Epithelial cell of prostate (primary cell): ENCODE measurements around the gene SLC15A5.

ENCODE experiments used
- DNase-seq: peaks from one replicate; pipeline ENCODE4 v3.0.0-alpha.2; 2011; ENCODE audit warnings: low read depth, low spot score
- H3K27ac ChIP-seq: fragments of 450-650 bp; 2 replicates; pipeline ENCODE4 v1.5.1; 2017; ENCODE audit warnings: mild to moderate bottlenecking

Gene SLC15A5

DNA sequence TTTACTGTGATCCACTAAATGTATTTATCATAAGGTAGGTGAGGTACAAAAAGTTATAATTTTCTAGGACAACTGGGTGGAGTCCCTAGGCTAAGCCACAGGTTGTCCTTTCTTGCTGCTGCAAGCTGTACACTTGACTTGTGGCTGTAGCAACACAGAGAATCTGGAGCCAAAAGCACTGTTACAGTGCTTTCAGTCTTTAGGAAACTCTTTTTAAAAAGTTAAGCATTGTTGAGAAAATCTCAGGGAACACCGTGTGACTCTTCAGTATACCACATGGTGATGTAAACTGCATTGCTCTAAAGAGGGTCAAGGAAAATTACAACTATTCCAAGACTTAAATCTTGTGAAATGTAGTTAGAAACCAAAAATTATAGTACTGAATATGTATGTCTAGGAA lies 11.4 kb downstream of the SLC15A5 start:
- DNase-seq = no peak
- no peak overlapping the region for H3K27ac ChIP-seq

DNA sequence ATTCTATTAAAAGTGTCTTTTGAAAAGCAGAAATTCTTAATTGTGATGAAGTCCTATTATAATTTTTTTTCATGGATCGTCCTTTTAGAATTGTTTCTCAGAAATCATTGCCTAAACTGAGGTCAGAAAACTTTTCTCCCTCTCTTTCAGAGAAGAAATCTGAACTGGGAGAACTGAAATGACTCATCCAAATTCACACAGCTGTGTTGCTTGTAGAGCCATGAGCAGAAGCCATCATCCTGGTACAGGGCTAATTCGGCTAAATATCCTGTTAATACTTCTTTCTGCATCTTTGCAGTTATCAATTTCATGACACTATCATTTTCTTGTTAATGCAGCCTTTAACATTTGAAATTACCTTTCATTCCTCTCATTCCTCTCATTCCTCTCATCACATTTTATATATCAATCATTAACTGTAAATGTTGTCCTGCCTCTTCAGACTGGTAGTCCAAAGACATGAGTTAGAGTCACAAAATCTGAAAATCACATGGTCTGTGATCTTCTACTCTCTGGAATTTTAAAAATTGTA lies 15.5 kb downstream of the SLC15A5 start:
- no peak overlapping the region for H3K27ac ChIP-seq
- no peak for DNase-seq

DNA sequence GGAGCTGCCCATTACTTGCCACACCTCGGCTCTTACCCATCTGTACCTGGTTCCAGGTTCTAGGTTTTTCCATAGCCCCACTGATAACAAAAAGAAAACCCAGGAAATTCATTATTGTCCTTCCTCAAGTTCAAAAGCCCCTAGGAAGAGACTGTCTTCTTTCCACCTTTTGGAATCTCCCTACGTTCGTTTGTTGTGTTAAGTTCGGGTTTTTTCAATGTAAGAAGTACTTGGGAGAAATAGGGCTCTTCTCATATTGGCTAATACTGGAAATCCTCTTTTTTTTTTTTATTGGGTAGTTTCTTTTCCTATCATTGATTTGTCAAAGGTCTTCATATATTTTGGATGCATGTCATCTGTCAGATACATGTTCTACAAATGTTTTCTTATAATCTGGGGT lies 17.3 kb downstream of the SLC15A5 start:
- no peak overlapping the region for H3K27ac ChIP-seq
- no peak for DNase-seq

DNA sequence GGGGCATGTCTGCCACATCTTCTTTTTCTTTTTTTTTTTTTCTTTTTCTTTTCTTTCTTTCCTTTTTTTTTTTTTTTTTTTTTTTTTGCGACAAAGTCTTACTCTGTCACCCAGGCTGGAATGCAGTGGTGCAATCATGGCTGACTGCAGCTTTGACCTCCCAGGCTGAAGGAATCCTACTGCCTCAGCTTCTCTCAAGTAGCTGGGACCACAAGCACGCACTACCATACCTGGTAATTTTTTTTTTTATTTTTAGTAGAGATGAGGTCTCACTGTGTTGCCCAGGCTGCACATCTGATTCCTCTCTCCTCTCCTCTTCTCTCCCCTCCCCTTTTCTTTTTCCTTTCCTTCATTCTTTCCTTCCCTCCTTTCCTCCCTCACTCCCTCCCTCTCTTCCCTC lies 18.5 kb downstream of the SLC15A5 start:
- no peak for DNase-seq
- H3K27ac ChIP-seq = no peak overlapping the region

DNA sequence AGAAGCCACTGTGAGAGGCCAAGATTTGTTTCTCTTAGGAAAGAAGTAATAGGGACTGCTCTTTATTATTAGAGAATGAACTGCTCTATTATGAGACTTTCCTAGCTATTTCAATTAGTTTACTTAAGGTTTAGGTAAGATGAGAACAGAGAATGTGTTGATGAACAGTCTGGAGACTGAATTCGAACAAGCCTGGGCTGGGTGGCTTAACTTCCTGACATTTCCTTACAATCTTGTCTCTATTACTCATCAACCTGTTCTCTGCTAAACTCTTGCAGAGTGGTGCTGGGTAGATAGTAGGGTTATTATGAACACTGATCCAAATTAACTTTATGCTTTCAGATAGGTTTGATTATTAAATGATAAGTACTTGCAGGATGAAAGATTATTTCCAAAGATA lies 31.2 kb downstream of the SLC15A5 start:
- peak overlapping the region; percentile 43 for H3K27ac ChIP-seq
- DNase-seq = peak; percentile 10

DNA sequence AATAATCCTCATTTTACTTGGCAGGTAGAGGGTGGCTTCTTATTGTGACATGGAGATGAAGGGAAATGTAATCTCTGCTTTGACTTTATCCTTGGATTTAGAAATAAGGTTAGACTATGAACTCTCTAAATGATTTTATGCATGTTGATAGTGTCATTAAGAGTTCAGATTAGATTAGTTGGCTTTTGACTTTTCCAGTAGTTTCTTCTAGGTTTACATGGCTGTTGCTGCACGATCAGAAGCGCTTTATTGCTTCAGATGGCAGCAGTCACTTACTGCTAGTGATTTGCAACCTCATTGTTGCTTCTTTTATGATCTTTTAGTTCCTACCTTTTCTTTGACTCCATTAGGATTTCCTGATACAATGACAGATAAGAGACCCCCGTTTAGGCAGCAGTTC lies 32.3 kb downstream of the SLC15A5 start:
- H3K27ac ChIP-seq = no peak overlapping the region
- DNase-seq = no peak

DNA sequence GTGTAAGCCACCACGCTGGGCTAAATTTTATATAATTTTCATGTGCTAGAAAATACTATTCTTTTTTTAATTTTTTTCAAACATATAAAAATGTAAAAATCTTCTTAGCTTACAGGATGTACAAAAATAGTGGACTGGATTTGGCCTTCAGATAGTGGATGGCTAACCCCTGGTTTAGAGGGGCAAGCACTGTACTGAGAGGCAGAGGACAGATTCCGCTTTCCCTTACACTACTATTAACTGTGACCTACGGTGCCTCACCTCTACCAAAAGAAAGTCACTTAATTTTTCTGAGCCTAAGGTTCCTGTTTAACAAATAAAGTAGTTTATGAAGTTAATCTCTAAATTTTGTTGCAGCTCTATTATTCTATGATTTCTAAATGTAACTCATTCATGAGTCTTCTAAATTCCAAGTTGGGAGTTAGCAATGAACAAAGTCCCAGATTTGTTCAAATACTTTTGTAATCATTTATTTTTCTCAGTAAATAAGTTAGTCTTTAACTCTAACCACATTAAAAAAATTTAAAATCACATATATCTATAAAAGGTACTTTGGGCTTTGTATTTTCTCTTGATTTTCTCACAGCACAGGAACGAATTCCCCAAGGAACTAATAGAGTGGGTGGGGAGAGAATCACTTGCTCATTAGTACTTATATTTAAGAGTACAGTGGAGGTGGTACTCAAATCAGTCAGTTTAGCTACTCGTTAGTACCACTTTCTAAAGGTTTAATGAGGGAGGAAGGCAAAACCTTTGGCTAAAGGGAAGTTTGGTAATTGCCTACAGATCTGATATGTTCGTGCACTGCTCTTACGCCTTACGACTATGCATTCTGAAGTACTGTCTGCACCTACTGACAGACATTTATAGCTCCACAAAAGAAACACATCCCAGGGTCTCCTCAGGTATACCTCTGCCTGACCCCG lies 33.7 kb downstream of the SLC15A5 start:
- H3K27ac ChIP-seq = no peak overlapping the region
- DNase-seq = no peak

DNA sequence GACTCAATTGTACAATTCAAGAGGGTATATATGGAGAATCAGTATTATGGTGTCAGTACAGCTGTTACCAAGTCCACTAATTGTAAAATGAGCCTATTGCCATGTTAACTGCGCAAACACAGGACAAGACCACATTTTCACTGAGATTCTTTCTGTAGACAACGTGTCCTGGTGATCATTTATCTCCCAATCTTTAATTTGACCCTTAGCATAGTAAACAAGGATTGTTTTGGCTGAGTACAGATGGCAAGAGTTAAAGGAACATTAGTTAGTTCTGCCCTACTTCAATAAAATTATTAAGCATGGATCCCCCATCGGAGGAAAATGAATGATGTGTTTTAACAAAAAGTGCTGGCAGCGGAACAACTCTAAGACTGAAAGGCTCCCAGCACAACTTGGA lies 36.1 kb downstream of the SLC15A5 start:
- DNase-seq = no peak
- H3K27ac ChIP-seq = no peak overlapping the region

DNA sequence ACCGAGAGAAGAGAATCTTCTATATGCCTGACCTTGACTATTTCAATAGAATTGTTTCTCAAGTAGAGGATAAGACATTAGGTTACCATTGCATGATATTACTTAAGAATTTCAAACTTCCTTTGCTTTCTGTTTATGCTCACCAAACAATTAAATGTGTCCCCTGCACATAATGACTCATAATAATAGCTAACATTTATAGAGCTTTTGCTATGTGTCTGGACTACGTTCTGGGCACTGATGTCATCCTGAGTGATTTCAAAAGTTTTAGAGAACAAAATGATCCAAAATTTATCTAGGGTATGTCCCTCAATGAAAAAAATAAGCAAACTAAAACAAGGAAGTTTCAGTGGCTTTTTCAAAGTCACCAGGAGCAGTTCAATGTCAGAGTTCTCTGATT lies 38.8 kb downstream of the SLC15A5 start:
- DNase-seq = no peak
- H3K27ac ChIP-seq = no peak overlapping the region

DNA sequence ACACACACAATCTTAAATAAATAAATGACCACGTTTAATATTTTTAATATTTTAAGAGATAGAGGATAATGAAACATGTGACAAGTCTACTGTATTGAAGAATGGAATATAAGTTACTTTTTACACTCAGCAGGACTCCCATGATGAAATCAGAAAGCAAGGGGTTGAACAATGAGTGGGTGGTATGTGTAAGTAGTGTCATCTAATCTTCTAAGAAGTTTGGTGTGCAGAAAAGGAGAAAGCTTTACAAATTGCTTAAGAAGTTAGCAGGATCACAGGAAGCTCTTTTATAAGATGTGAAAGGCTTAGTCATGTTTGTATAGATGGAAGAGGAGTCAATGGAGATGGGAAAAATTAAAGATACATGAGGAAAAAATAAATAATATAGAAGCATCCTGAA lies 47.8 kb downstream of the SLC15A5 start:
- no peak overlapping the region for H3K27ac ChIP-seq

DNA sequence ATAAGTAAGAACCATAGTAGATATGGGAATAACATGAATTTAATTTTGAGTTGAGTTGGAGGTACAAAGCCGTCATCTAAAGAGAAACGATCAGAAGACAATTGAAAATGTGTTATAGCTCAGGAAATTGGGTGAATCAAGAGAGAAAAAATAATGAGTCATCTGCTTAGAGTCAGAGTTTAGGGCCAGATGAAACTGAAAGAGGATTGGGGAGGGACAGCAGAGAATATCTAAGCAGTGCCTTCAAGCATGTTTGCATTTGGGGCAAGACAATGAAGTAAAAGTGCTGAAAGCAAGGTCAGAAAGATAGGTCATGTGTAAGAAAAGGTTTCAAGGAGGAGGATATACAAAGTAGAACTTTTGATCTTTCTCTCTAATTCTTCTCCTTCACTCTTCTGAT lies 49.4 kb downstream of the SLC15A5 start:
- no peak for DNase-seq
- no peak overlapping the region for H3K27ac ChIP-seq

More for the DNA sequence above, 47.8 kb downstream of the SLC15A5 start:
- DNase-seq = no peak

DNA sequence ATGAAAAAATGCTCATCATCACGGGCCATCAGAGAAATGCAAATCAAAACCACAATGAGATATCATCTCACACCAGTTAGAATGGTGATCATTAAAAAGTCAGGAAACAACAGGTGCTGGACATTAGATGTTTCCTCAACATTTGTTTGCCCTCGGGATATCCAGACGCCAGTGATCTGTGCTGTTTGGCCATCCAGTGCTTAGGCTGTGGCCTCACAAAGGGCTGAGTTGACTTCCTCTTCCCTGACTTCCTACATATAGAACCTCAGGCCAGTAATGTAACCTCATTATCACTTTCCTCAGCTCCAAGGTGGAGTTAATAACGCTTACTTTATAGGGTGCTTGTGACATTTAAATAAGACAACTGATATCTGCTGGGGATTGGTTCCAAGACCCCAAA lies 51.8 kb downstream of the SLC15A5 start:
- no peak for DNase-seq
- H3K27ac ChIP-seq = no peak overlapping the region

DNA sequence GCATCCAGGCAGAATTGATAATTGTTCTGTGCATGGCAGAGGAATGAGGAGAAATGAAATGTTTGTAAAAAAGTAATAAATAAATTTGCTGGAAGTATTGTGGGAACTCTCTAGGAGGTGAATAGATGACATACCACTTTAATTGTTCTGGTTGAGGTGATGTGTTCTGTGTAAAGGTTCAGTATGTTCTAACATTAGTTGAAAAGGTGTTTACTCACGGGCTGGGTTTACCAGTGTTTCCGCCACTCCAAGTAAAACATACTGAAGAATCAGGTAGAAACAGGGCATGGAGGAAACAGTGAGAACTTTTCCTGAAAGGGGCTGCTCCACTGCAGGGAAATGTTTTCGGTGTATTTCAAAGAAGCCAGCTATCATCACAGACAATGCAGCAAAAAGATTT lies 53.3 kb downstream of the SLC15A5 start:
- DNase-seq = no peak
- H3K27ac ChIP-seq = no peak overlapping the region

DNA sequence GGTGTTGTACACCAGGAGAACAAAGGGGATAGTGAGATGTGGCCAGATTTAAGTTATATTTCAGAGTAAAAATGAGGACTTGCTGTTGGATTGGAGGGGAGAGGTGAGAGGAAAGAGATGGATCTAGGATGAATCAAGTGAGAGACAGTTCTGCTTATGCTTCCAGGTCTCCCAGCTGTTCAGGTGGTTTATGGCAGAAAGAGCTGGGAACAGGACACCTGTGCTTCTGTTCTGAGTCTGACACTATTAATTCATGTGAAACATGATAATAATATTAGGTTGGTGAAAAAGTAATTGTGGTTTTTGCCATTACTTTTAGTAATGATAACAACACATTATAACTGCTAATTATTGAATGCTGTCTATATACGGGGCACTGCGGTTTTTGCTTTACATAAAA lies 55.7 kb downstream of the SLC15A5 start:
- no peak for DNase-seq
- no peak overlapping the region for H3K27ac ChIP-seq

DNA sequence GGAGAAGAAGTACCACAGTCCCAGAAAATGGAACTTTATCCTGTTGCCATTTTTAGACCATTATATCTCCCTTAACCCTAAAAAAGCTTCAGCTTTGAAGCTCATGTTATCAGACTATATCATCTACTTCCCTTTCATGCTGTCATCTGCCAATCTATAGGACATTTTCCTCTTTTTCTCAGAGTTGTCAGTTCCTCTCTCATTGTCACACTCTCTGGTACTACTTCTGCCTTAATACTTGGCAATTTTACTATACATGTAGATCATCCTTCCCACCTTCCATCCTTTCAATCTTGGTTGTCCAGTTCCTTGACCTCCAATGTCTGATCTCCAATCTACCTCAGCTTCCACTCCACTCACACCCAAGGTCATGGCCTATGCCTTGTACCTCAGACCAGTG lies 57.4 kb downstream of the SLC15A5 start:
- no peak for DNase-seq
- no peak overlapping the region for H3K27ac ChIP-seq

DNA sequence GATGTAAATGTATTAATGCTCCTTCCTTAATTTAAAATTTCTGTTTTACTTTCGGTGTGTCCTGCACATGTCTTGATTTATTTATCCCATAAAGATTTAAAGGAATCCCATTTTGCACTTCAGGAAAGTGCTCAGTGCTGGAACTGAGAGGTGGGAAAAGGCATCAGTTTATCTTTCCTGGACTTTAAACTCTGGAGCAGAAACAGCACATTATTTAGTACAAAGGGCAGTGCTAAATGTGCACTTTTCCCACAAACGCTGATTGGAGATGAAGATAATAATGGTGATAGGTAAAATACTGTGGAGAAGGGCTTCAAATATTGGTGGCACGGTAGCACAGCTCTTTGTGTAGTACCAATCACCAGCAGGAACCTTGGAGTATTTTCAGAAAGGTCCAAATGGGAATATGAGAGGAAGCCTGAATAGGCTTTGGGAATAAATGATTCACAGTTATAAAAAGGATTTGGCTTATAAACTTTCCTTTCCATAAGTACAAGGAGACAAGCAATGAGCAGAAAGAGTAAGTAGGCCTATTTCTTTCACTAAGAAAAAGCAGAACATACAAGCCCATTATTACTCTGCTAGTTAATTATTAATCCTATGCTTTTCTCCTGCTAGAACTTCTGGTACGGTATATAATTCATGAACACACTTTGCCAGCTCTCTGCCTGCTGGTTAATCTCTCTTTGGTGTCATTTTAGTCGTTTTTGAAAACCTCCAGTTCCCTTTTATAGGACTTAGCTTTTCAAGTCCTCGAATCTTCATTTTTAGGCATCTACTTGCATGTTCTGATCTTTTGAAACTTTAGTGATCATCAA lies 58.3 kb downstream of the SLC15A5 start:
- H3K27ac ChIP-seq = no peak overlapping the region
- DNase-seq = no peak

DNA sequence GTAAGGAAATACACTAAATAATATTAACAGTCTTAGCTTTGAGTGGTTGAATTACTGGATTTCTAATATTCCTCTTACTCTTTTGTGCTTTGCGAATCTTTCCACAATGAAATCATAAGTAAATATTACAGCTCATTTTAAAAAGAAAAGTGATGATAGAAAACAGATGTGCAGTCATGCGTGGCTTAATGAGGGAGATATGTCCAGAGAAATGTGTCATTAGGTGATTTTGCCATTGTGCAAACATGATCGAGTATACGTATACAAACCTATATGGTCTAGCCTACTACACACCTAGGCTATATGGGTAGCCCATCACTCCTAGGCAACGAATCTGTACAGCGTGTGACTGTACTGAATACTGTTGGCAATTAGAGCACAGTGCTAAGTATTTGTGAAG lies 59.3 kb downstream of the SLC15A5 start:
- no peak overlapping the region for H3K27ac ChIP-seq

DNA sequence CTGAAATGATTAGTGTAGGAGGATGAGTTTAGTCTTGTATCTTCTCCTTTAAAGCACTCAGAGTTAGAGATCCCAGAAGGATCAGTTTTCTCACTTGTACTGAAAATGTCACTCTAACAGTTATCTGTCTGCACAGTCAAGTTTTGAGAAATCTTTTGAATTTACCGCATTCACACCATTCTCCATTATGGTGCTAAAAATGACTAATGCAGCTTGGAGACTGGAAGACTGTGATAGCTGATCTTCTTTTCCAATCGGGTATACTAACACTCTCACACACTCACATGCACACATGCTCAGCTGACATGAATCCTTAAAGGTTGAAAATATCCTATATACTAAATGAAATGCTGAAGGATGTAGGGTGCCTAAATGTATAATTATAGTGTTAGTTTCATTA lies 65.8 kb downstream of the SLC15A5 start:
- DNase-seq = no peak
- no peak overlapping the region for H3K27ac ChIP-seq

More for the DNA sequence above, 59.3 kb downstream of the SLC15A5 start:
- no peak for DNase-seq

DNA sequence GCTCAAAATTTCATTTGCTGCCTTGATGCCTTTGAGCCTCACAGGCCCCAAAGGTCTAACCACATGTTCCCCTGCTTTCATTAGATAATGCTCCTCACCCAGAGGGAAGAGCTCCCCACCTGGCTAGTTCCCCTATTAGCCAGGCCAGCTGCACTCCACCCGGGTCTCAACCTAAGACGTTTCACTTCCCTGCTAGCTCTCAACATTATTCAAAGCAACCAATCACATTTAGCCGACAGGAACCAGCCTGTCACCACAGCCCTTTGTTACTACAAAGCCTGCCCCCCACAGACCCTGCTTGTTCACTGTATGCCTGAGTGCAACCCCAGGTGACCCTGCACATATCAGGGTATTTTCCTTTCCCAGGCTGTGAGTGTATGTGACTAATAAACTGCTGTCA lies 78.6 kb downstream of the SLC15A5 start:
- H3K27ac ChIP-seq = no peak overlapping the region
- no peak for DNase-seq

DNA sequence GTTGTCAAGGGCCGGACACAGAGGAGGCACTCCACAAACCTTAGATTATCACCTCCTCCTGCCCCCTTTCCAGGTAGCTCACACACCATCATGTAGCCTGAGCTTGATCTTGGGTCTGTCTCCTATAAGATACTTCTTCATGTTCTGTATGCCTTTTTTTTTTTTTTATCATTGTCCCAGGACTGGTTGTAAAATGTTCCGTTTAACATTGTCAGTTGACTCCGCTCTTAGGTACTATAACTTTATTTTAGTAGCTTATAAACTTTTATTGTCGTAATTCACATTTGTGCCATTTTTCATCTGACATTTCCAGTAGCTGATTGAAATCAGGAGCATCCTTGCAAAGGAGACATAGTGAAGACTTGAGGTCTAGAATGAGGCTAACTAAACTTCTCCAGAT lies 79.9 kb downstream of the SLC15A5 start:
- no peak overlapping the region for H3K27ac ChIP-seq
- DNase-seq = no peak

DNA sequence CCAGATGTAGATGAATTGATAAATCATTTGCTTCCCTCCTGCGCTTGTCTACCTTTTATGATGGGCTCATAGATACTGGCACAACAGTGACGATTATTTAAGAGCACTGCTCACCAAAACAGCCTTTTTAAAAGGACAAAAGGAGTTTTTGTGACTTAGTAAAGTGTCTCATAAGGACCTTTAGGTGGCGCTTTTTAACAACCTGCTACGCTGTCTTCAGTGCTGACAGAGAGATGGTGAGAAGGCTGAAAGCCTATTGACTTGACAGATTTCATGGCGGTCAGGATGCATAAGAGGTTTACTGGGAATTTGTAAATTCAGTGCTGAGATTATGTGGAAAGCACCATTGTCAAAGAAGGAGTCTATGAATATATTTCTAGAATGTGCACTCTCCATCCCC lies 87.6 kb downstream of the SLC15A5 start:
- H3K27ac ChIP-seq = no peak overlapping the region
- no peak for DNase-seq
